GM10266 (cell line): ENCODE results near the gene EEF1A2.

Source experiments
- DNase-seq: peaks from one replicate; pipeline ENCODE4 v3.0.0; 2012; ENCODE audit errors: extremely low spot score
- CTCF ChIP-seq: IDR thresholded peaks from 2 replicates; pipeline ENCODE4 v1.5.1; 2012; ENCODE audit warnings: mild to moderate bottlenecking, low read depth; ENCODE audit not compliant: control insufficient read depth, insufficient read depth; ENCODE audit errors: missing control alignments

Gene EEF1A2

DNA sequence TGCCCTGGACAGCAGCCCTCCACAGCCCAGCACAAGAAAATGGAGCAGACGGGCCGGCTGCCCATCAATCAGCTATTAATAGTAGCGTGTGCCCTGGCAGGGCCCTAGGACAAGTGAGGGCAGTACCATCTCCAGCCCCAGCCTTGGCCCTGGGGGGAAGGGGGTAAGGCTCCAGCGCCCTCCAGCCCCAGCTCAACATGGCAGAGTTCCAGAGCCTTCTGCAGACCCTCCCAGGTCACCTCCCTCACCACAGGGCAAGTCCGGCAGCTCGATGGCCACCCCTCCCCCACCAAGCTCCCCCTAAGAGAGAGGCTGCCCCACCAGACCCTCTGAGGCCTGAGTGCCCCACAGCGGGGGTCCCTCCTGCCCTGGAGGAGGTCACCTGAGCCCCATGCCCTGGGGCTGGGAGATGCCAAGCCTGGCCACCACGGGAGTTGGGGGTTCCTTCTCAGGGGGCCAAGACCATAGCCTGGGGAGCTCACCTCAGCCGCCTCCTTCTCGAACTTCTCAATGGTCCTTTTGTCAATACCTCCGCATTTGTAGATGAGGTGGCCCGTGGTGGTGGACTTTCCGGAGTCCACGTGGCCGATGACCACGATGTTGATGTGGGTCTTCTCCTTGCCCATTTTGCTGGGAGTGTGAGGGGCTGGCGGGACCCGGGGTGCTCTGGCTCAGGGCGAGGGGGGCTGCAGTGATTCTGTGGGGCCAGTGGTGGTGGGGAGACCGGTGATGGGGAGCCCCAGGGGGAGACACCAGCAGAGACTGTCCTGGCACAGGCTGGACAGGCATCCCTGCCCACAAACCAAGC lies 1.5 kb downstream of the EEF1A2 start:
- DNase-seq, result no peak
- TF ChIP-seq CTCF, result no peak

GRCh38 chr20:63496596-63497120 lies 2.2 kb downstream of the EEF1A2 start:
- no peak for DNase-seq
- no peak for TF ChIP-seq CTCF

DNA sequence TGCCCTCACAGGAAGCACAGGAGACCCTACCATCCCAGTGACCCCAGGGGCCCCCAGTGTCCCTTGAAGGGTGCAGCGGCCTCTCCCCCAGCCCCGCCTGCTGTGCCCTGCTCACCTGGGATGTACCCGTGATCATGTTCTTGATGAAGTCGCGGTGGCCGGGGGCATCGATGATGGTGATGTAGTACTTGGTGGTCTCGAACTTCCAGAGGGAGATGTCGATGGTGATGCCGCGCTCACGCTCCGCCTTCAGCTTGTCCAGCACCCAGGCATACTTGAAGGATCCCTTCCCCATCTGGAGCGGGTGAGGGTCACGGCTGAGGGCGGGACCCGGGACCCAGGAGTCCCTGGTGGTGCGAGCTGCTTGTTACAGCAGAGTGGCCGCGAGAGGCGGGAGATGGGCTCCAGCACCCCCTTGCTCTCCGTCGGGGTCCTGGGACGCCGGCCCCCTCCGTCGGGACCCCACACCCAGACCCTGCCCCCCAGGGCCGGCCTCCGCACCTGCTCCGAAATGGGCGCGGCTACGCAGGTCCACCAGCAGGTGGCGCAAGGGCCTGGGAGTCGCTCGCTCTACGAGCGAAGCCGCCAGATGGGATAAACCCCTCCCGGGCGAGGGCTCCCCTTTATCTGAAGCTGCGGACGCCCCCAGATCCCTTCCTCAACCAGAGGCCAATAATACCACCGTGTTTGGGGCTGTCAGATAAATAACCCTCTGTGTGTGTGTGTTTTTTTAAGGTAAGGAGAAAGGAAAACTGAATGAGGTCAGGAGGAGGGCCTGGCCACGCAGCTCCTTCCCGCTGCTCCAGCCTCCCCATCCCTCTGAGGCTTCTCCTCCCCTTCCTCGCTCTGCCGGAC lies 2.9 kb downstream of the EEF1A2 start:
- DNase-seq, result peak; percentile 92
- peak; percentile 95 for TF ChIP-seq CTCF

GRCh38 chr20:63495167-63495720 lies 3.6 kb downstream of the EEF1A2 start:
- DNase-seq, result no peak
- no peak for TF ChIP-seq CTCF

GRCh38 chr20:63494420-63495166 lies 4.3 kb downstream of the EEF1A2 start:
- no peak for TF ChIP-seq CTCF
- DNase-seq, result no peak

GRCh38 chr20:63494084-63494419 lies 4.8 kb downstream of the EEF1A2 start:
- DNase-seq, result no peak
- no peak for TF ChIP-seq CTCF
